K562 (cell line): Measurements from ENCODE around the gene BCAM. TPM values are rescaled to one million over a fixed set of nuclear protein-coding genes. Genes with fewer than 3 reads are reported as not detected.

ENCODE experiments used
- ATF1 ChIP-seq, 2 experiments: fragments of 450-650 bp in 1 of 2; IDR thresholded peaks; 2 replicates each; pipeline ENCODE4 v1.6.1; 2016; ENCODE audit warnings: missing compliant biosample characterization in 1 of 2, missing genetic modification characterization in 1 of 2
- CCAR2 ChIP-seq: fragments of 200-400 bp; formaldehyde crosslinking; IDR thresholded peaks from 2 replicates; pipeline ENCODE4 v1.6.1; 2017; ENCODE audit warnings: mild to moderate bottlenecking, low read depth, low read length
- CEBPG ChIP-seq, 3 experiments: fragments of 200-800 bp in 1 of 3; sonication (Bioruptor generic) in 1 of 3; sonication (generic) in 1 of 3; formaldehyde crosslinking in 1 of 3; IDR thresholded peaks in 2 of 3; conservative IDR thresholded peaks in 1 of 3; 2 replicates each; pipeline versions ENCODE4 v1.6.1 to v1.8.0; 2016 to 2022; ENCODE audit warnings: missing compliant biosample characterization in 2 of 3, missing genetic modification characterization in 2 of 3, mild to moderate bottlenecking in 1 of 3, missing genetic modification reagents in 1 of 3
- CXXC5 ChIP-seq: fragments of 250-450 bp; sonication (Bioruptor Pico); IDR thresholded peaks from 2 replicates; pipeline ENCODE4 v1.8.0; 2022; ENCODE audit warnings: inconsistent platforms, mild to moderate bottlenecking, moderate library complexity
- DNMT1 ChIP-seq: fragments of 450-650 bp; IDR thresholded peaks from 2 replicates; pipeline ENCODE4 v1.6.1; 2016; ENCODE audit warnings: antibody characterized with exemption, mild to moderate bottlenecking
- HMG20A ChIP-seq: fragments of 450-650 bp; formaldehyde crosslinking; conservative IDR thresholded peaks from 2 replicates; pipeline ENCODE4 v1.4.0; 2020; ENCODE audit warnings: mild to moderate bottlenecking, mixed read lengths
- KDM5B ChIP-seq: fragments of 200-600 bp; sonication (generic); IDR thresholded peaks from 2 replicates; pipeline ENCODE4 v1.6.1; 2012; ENCODE audit warnings: low read depth, mild to moderate bottlenecking, moderate library complexity, low read length, control low read depth, inconsistent platforms; ENCODE audit not compliant: insufficient replicate concordance
- MIER1 ChIP-seq: fragments of 450-650 bp; IDR thresholded peaks from 2 replicates; pipeline ENCODE4 v1.6.1; 2016; ENCODE audit warnings: antibody characterized with exemption, mild to moderate bottlenecking, low read depth
- MTA2 ChIP-seq: fragments of 450-650 bp; IDR thresholded peaks from 2 replicates; pipeline ENCODE4 v1.6.1; 2016; ENCODE audit warnings: low read depth
- NCOR1 ChIP-seq: fragments of 450-650 bp; IDR thresholded peaks from 2 replicates; pipeline ENCODE4 v1.6.1; 2016; ENCODE audit warnings: mild to moderate bottlenecking, moderate library complexity
- NFXL1 ChIP-seq: fragments of 450-650 bp; formaldehyde crosslinking; IDR thresholded peaks from 2 replicates; pipeline ENCODE4 v1.4.0; 2021; ENCODE audit warnings: mild to moderate bottlenecking
- NR2F6 ChIP-seq: fragments of 450-650 bp; formaldehyde crosslinking; IDR thresholded peaks from 2 replicates; pipeline ENCODE4 v1.4.0; 2020; ENCODE audit warnings: mild to moderate bottlenecking
- SMARCC2 ChIP-seq: fragments of 450-650 bp; IDR thresholded peaks from 2 replicates; pipeline ENCODE4 v1.6.1; 2017; ENCODE audit warnings: antibody characterized with exemption, moderate library complexity, mild to moderate bottlenecking, low read depth
- TAF1 ChIP-seq: IDR thresholded peaks from 2 replicates; pipeline ENCODE4 v1.6.1; 2011; ENCODE audit warnings: mild to moderate bottlenecking, low read length, moderate library complexity; ENCODE audit not compliant: insufficient read depth, control insufficient read depth, severe bottlenecking; ENCODE audit errors: extremely low read depth
- TRIM28 ChIP-seq: fragments of 450-650 bp; IDR thresholded peaks from 2 replicates; pipeline ENCODE4 v1.6.1; 2017
- ZNF184 ChIP-seq: sonication (generic); formaldehyde crosslinking; IDR thresholded peaks from 2 replicates; pipeline ENCODE4 v1.5.0; 2020; ENCODE audit warnings: missing genetic modification reagents
- ZNF561 ChIP-seq: fragments of 450-650 bp; formaldehyde crosslinking; conservative IDR thresholded peaks from 2 replicates; pipeline ENCODE4 v1.4.0; 2020; ENCODE audit warnings: mild to moderate bottlenecking, moderate library complexity
- polyA plus RNA-seq, 8 experiments: library from polyadenylated mRNA; depleted of rRNA in 4 of 8; stranded (reverse) in 5 of 8; unstranded in 3 of 8; fragments of >200 nt; fragmentation: Nextera tagmentation in 2 of 8; fragmentation: Illumina TruSeq in 1 of 8; extraction: Ambion mirVana in 2 of 8; extraction: Trizol in 1 of 8; gene quantifications; 2 replicates each; pipeline versions ENCODE4 v1.2.1 to v1.2.3, GENCODE V29; 2011 to 2014; ENCODE audit warnings: inconsistent platforms in 1 of 8, missing spikeins in 1 of 8
- total RNA-seq, 7 experiments: library from RNA; depleted of rRNA in 6 of 7; stranded (reverse); fragments of >200 nt in 6 of 7; fragmentation: Illumina TruSeq in 2 of 7; extraction: Trizol in 2 of 7; gene quantifications; 2 replicates each; pipeline versions ENCODE4 v1.2.1 to v1.2.3, GENCODE V29; 2011 to 2021; ENCODE audit warnings: low replicate concordance in 1 of 7
- TF ChIP-seq, protein P1 (sequence below): fragments of 250-450 bp; sonication (Bioruptor Pico); IDR thresholded peaks from 2 replicates; pipeline ENCODE4 v1.5.0; 2021; ENCODE audit warnings: mild to moderate bottlenecking, borderline replicate concordance
- TF ChIP-seq, protein P2 (sequence below): fragments of 450-650 bp; IDR thresholded peaks from 2 replicates; pipeline ENCODE4 v1.7.0; 2016; ENCODE audit warnings: borderline replicate concordance
- TF ChIP-seq, protein P3 (sequence below): fragments of 250-450 bp; sonication (Bioruptor Pico); IDR thresholded peaks from 2 replicates; pipeline ENCODE4 v1.8.0; 2021; ENCODE audit warnings: borderline replicate concordance, mild to moderate bottlenecking, moderate library complexity; ENCODE audit not compliant: poor library complexity, severe bottlenecking
- TF ChIP-seq, protein P4 (sequence below), 2 experiments: IDR thresholded peaks; 2 replicates each; pipeline ENCODE4 v1.6.1; 2011; ENCODE audit warnings: borderline replicate concordance in 1 of 2, control low read depth in 1 of 2, low read depth in 1 of 2, low read length in 1 of 2, mild to moderate bottlenecking in 1 of 2, mixed read lengths in 1 of 2, moderate library complexity in 1 of 2; ENCODE audit not compliant: insufficient read depth in 1 of 2, insufficient read length in 1 of 2, poor library complexity in 1 of 2, severe bottlenecking in 1 of 2; ENCODE audit errors: extremely low read depth in 1 of 2

The BCAM gene
- total and polyA plus RNA-seq, 9 of the 15 experiments (the other 6 are each of a cell fraction or from before 2014, with no cell fraction given): 0.07 to 1.3 (median 0.33) TPM; not detected in 2

DNA sequence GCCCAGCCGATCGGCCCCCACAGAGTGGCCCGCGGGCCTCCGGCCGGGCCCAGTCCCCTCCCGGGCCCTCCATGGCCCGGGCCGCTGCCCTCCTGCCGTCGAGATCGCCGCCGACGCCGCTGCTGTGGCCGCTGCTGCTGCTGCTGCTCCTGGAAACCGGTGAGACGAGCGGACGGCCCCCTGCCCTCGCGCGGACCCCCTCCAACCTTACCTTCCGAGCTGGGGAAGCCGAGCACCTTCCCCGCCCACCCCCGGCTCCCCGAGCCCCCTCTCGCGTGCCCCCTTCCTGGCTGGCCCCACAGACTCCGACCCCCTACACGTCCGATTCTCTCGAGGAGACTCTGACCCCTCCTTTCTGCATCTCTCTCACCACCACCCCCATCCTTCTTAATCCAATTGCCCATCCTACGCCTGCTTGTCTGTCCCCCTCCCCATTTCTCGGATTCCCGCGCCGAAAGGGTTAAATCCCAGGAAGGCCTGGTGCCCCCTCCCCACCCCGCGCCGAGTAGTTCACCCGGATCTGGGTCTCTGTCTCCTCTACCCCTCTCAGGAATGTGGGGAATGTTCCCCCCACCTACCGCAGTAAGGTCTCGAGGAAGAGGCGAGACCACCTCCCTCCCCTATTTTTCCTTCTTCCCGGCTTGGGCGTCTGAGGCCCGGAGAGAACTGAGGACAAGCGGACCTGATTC lies 37.7 kb downstream of the BCAM start (continued):
- TF ChIP-seq, protein P1, sequence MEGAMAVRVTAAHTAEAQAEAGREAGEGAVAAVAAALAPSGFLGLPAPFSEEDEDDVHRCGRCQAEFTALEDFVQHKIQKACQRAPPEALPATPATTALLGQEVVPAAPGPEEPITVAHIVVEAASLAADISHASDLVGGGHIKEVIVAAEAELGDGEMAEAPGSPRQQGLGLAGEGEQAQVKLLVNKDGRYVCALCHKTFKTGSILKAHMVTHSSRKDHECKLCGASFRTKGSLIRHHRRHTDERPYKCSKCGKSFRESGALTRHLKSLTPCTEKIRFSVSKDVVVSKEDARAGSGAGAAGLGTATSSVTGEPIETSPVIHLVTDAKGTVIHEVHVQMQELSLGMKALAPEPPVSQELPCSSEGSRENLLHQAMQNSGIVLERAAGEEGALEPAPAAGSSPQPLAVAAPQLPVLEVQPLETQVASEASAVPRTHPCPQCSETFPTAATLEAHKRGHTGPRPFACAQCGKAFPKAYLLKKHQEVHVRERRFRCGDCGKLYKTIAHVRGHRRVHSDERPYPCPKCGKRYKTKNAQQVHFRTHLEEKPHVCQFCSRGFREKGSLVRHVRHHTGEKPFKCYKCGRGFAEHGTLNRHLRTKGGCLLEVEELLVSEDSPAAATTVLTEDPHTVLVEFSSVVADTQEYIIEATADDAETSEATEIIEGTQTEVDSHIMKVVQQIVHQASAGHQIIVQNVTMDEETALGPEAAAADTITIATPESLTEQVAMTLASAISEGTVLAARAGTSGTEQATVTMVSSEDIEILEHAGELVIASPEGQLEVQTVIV (CRISPR knock-in tag): no peak
- TF ChIP-seq SMARCC2: no peak
- no peak for TF ChIP-seq NFXL1
- peak; percentile 8 for TF ChIP-seq TAF1
- TF ChIP-seq, protein P2, sequence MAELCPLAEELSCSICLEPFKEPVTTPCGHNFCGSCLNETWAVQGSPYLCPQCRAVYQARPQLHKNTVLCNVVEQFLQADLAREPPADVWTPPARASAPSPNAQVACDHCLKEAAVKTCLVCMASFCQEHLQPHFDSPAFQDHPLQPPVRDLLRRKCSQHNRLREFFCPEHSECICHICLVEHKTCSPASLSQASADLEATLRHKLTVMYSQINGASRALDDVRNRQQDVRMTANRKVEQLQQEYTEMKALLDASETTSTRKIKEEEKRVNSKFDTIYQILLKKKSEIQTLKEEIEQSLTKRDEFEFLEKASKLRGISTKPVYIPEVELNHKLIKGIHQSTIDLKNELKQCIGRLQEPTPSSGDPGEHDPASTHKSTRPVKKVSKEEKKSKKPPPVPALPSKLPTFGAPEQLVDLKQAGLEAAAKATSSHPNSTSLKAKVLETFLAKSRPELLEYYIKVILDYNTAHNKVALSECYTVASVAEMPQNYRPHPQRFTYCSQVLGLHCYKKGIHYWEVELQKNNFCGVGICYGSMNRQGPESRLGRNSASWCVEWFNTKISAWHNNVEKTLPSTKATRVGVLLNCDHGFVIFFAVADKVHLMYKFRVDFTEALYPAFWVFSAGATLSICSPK: no peak
- TF ChIP-seq TRIM28: no peak
- TF ChIP-seq CEBPG (CRISPR knock-in tag; IDR thresholded peaks at IDR 0.05): no peak
- no peak for TF ChIP-seq CEBPG (tag; conservative IDR thresholded peaks at IDR 0.05 in 1 of 2, IDR thresholded peaks at IDR 0.05 in 1 of 2)
- TF ChIP-seq, protein P3, sequence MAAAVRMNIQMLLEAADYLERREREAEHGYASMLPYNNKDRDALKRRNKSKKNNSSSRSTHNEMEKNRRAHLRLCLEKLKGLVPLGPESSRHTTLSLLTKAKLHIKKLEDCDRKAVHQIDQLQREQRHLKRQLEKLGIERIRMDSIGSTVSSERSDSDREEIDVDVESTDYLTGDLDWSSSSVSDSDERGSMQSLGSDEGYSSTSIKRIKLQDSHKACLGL (CRISPR knock-in tag): no peak
- peak; percentile 38; the same call in 1 of the 2 replicates for TF ChIP-seq MTA2
- TF ChIP-seq CCAR2: no peak
- TF ChIP-seq, protein P4, sequence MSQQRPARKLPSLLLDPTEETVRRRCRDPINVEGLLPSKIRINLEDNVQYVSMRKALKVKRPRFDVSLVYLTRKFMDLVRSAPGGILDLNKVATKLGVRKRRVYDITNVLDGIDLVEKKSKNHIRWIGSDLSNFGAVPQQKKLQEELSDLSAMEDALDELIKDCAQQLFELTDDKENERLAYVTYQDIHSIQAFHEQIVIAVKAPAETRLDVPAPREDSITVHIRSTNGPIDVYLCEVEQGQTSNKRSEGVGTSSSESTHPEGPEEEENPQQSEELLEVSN (IDR thresholded peaks at IDR 0.05; ENCODE audit: borderline replicate concordance in 1 of 2, extremely low read depth in 1 of 2, insufficient read depth in 1 of 2, insufficient read length in 1 of 2, low read depth in 1 of 2, low read length in 1 of 2, poor library complexity in 1 of 2, severe bottlenecking in 1 of 2): peak in 1 of 2 experiments; percentile 12
- TF ChIP-seq ZNF184 (CRISPR knock-in tag): no peak
- no peak for TF ChIP-seq MIER1
- no peak for TF ChIP-seq ZNF561
- peak; percentile 42 for TF ChIP-seq KDM5B
- TF ChIP-seq DNMT1: no peak
- no peak for TF ChIP-seq NR2F6
- 0 out of 2 replicates have a peak, but pooled peaks have one; percentile 14 for TF ChIP-seq CXXC5
- TF ChIP-seq HMG20A (CRISPR knock-in tag): no peak
- no peak for TF ChIP-seq ATF1 (CRISPR knock-in tag; IDR thresholded peaks at IDR 0.05)
- TF ChIP-seq ATF1 (tag; IDR thresholded peaks at IDR 0.05): peak; percentile 59
- no peak for TF ChIP-seq NCOR1
